Mesenchymal stem cell (in vitro differentiated cells and primary cell): ENCODE measurements around the gene NAA60.
A peak's percentile ranks its signal among the peaks of the same experiment; 100 is the strongest.

Experiments used
- DNase-seq: peaks from one replicate; pipeline ENCODE4 v3.0.0-alpha.2; 2013
- H2AFZ ChIP-seq: one replicate; pipeline ENCODE4 v1.6.1; 2013; ENCODE audit warnings: low read depth, mild to moderate bottlenecking, control low read depth, inconsistent platforms, low read length, moderate library complexity
- H2AK5ac ChIP-seq: 2 replicates; pipeline ENCODE4 v1.6.1; 2013; ENCODE audit warnings: low read length, moderate library complexity, mild to moderate bottlenecking, inconsistent platforms; ENCODE audit not compliant: severe bottlenecking
- H2BK120ac ChIP-seq: one replicate; pipeline ENCODE4 v1.6.1; 2013; ENCODE audit warnings: low read depth, mild to moderate bottlenecking, inconsistent platforms, low read length, moderate library complexity
- H2BK12ac ChIP-seq, 2 experiments: one replicate each; pipeline ENCODE4 v1.6.1; 2013; ENCODE audit warnings: inconsistent platforms in 2 of 2, low read length in 2 of 2, mild to moderate bottlenecking in 2 of 2, moderate library complexity in 2 of 2, control low read depth in 1 of 2
- H2BK15ac ChIP-seq: one replicate; pipeline ENCODE4 v1.6.1; 2013; ENCODE audit warnings: mild to moderate bottlenecking, low read depth, inconsistent platforms; ENCODE audit not compliant: poor library complexity, severe bottlenecking
- H2BK5ac ChIP-seq: 2 replicates; pipeline ENCODE4 v1.6.1; 2013; ENCODE audit warnings: low read depth, mild to moderate bottlenecking, low read length, control low read depth, inconsistent platforms; ENCODE audit not compliant: poor library complexity, severe bottlenecking
- H3K14ac ChIP-seq, 2 experiments: one replicate each; pipeline ENCODE4 v1.6.1; 2013; ENCODE audit warnings: inconsistent platforms in 2 of 2, low read length in 2 of 2, control low read depth in 1 of 2, mild to moderate bottlenecking in 1 of 2, moderate library complexity in 1 of 2
- H3K18ac ChIP-seq, 2 experiments: one replicate each; pipeline ENCODE4 v1.6.1; 2013; ENCODE audit warnings: inconsistent platforms in 2 of 2, low read length in 2 of 2, control low read depth in 1 of 2, low read depth in 1 of 2, mild to moderate bottlenecking in 1 of 2
- H3K23ac ChIP-seq, 2 experiments: one replicate each; pipeline ENCODE4 v1.6.1; 2013; ENCODE audit warnings: inconsistent platforms in 2 of 2, low read length in 2 of 2, mild to moderate bottlenecking in 2 of 2, moderate library complexity in 2 of 2, control low read depth in 1 of 2
- H3K27ac ChIP-seq: 2 replicates; pipeline ENCODE4 v1.5.1; 2013; ENCODE audit warnings: mild to moderate bottlenecking, moderate library complexity, low read length, control low read depth, inconsistent platforms; ENCODE audit not compliant: poor library complexity, severe bottlenecking
- H3K27me3 ChIP-seq, 2 experiments: 2 replicates each; pipeline versions ENCODE4 v1.6.1 to v1.7.0; 2013; ENCODE audit warnings: low read length in 2 of 2, mild to moderate bottlenecking in 2 of 2, moderate library complexity in 2 of 2, control low read depth in 1 of 2, inconsistent platforms in 1 of 2; ENCODE audit not compliant: control insufficient read depth in 1 of 2, insufficient read depth in 1 of 2
- H3K36me3 ChIP-seq, 2 experiments: 2 replicates each; pipeline versions ENCODE4 v1.6.1 to v1.7.0; 2013; ENCODE audit warnings: low read length in 2 of 2, control low read depth in 1 of 2, inconsistent platforms in 1 of 2, low read depth in 1 of 2, mild to moderate bottlenecking in 1 of 2; ENCODE audit not compliant: insufficient read depth in 2 of 2, control insufficient read depth in 1 of 2
- H3K4ac ChIP-seq, 2 experiments: one replicate each; pipeline ENCODE4 v1.6.1; 2013; ENCODE audit warnings: inconsistent platforms in 2 of 2, low read length in 2 of 2, mild to moderate bottlenecking in 2 of 2, moderate library complexity in 2 of 2, control low read depth in 1 of 2, low read depth in 1 of 2
- H3K4me1 ChIP-seq: 2 replicates; pipeline ENCODE4 v1.6.1; 2013; ENCODE audit warnings: low read depth, low read length, control low read depth; ENCODE audit not compliant: control insufficient read depth, insufficient read depth
- H3K4me2 ChIP-seq: 2 replicates; pipeline ENCODE4 v1.6.1; 2013; ENCODE audit warnings: low read length, mild to moderate bottlenecking, inconsistent platforms; ENCODE audit not compliant: poor library complexity, severe bottlenecking
- H3K4me3 ChIP-seq, 2 experiments: 2 replicates each; pipeline versions ENCODE4 v1.5.1 to v1.7.0; 2013; ENCODE audit warnings: low read length in 2 of 2, mild to moderate bottlenecking in 2 of 2, control low read depth in 1 of 2, low read depth in 1 of 2; ENCODE audit not compliant: insufficient read depth in 1 of 2
- H3K79me1 ChIP-seq: replicated peaks from 2 replicates; pipeline ENCODE4 v1.6.1; 2013; ENCODE audit warnings: mild to moderate bottlenecking, control low read depth, low read length, inconsistent platforms; ENCODE audit not compliant: poor library complexity, severe bottlenecking
- H3K9ac ChIP-seq: 2 replicates; pipeline ENCODE4 v1.7.0; 2013; ENCODE audit warnings: mild to moderate bottlenecking, low read length, moderate library complexity
- H3K9me3 ChIP-seq: 2 replicates; pipeline ENCODE4 v1.7.0; 2013; ENCODE audit warnings: mild to moderate bottlenecking, low read length; ENCODE audit not compliant: control insufficient read depth
- H4K8ac ChIP-seq: one replicate; pipeline ENCODE4 v1.6.1; 2013; ENCODE audit warnings: inconsistent platforms, mild to moderate bottlenecking, low read length, moderate library complexity
- H4K91ac ChIP-seq: one replicate; pipeline ENCODE4 v1.6.1; 2013; ENCODE audit warnings: mild to moderate bottlenecking, low read length, inconsistent platforms
- WGBS: methylation state at CpG from one replicate; pipeline ENCODE4 v1.1.7; 2013; ENCODE audit warnings: mixed read lengths; 5-methylcytosine and 5-hydroxymethylcytosine counted together

NAA60 gene

DNA sequence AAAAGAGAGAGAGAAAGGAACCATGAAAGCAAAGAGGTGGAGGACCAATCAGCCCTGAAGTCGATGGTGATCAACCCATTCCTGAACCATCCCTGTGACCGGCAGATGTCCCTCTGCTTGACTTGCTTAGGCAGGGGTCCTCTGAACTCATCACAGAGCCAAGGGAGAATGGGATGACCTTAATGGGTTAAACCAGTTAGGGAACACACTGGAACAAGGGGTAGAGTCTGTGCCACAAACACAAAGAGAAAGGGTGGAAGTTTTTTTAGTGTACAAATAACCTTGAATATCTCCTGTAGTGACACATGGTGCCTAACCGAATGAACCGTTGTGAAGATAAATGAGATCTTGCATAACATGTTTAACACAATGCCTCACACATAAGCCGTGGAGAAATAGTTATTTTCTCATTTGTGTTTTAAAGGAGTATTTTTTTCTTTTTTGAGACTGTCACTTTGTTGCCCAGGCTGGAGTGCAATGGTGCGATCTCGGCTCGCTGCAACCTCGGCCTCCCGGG is 11.2 kb downstream of the NAA60 start:
- 94% methylated on average over 10 of the region's 10 CpGs for WGBS
- no peak overlapping the region for H2BK12ac ChIP-seq
- no peak overlapping the region for H4K91ac ChIP-seq
- H2AK5ac ChIP-seq = no peak overlapping the region
- H3K14ac ChIP-seq = no peak overlapping the region
- H3K27me3 ChIP-seq = no peaks in the 10 kb centered on the region
- no peaks in the 10 kb centered on the region for H3K9me3 ChIP-seq
- no peak overlapping the region for H4K8ac ChIP-seq
- H3K23ac ChIP-seq = no peak overlapping the region
- no peak overlapping the region for H3K4me3 ChIP-seq
- no peak overlapping the region for H3K4ac ChIP-seq
- no peak overlapping the region for H2BK15ac ChIP-seq
- H3K79me1 ChIP-seq = peaks cover 3% of the 10 kb centered on the region
- peak overlapping the region; percentile 6 for H3K27ac ChIP-seq
- H3K9ac ChIP-seq = no peak overlapping the region
- H3K4me2 ChIP-seq = no peak overlapping the region
- H2BK120ac ChIP-seq = no peak overlapping the region
- H3K36me3 ChIP-seq = peaks cover 0 to 14% of the 10 kb centered on the region in 2 experiments
- no peak overlapping the region for H2AFZ ChIP-seq
- peaks cover 11% of the 10 kb centered on the region for H3K4me1 ChIP-seq
- DNase-seq = no peak
- no peak overlapping the region for H3K18ac ChIP-seq
- H2BK5ac ChIP-seq = no peak overlapping the region

DNA sequence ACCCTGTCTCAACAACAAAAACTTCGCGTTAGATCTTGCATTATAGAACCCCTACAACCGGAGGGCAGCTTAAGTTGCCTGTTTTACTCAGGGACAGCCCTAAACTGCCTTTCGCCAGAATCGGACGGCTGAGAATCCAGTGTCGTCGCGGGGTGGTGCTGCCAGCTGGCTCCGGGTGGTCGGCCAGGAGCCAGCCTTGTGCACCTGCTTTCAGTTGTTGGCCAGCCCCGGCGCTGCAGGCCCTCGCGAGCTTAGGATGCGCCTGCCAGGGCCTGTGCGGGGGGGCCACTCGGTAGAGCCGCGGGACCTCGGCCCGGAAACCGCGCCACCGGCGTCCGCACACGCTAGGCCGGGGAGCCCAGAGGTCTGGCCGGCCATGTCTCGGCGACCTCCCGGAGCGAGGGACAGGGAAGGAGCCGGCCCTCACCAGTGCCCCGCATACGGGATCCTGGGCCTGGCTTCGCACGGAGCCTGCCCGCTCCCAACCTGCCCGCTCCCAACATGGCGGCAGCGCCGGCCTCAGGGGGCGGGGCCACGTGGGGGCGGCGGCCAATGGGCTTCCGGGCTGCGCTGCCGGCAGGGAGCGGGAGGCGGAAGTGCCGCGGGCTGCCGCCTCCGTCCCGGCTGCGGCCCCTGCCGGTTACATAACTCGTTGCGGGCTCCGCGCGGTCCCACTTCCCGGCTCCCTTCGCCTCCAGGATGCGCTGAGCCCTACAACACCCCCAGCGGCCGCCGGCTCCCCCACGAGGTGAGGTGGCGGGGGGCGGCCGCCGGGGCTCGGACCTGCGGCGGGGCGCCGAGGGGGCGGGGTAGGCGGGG is 14.2 kb downstream of the NAA60 start:
- H3K27ac ChIP-seq = peak overlapping the region; percentile 53
- peak overlapping the region; percentile 9 to 95 for H3K4ac ChIP-seq
- H3K9me3 ChIP-seq = no peaks in the 10 kb centered on the region
- peak overlapping the region; percentile 77 for H2BK15ac ChIP-seq
- H3K9ac ChIP-seq = peak overlapping the region; percentile 98
- H3K4me1 ChIP-seq = peaks cover 17% of the 10 kb centered on the region
- peak overlapping the region; percentile 92 to 97 for H3K4me3 ChIP-seq
- H4K8ac ChIP-seq = peak overlapping the region; percentile 99
- peak overlapping the region; percentile 84 for H2BK5ac ChIP-seq
- peak overlapping the region; percentile 74 for H3K4me2 ChIP-seq
- H2AK5ac ChIP-seq = peak overlapping the region; percentile 18
- peak overlapping the region; percentile 91 for H2BK120ac ChIP-seq
- peak overlapping the region; percentile 98 for H4K91ac ChIP-seq
- H3K18ac ChIP-seq = peak overlapping the region; percentile 79 to 99
- H3K79me1 ChIP-seq = peaks cover 1% of the 10 kb centered on the region
- no peak overlapping the region for H3K14ac ChIP-seq
- no peaks in the 10 kb centered on the region for H3K27me3 ChIP-seq
- H2AFZ ChIP-seq = peak overlapping the region; percentile 68
- no peaks in the 10 kb centered on the region for H3K36me3 ChIP-seq
- peak; percentile 91 for DNase-seq
- H3K23ac ChIP-seq = no peak overlapping the region
- 5% methylated on average over 52 of the region's 83 CpGs for WGBS
- H2BK12ac ChIP-seq = no peak overlapping the region

DNA sequence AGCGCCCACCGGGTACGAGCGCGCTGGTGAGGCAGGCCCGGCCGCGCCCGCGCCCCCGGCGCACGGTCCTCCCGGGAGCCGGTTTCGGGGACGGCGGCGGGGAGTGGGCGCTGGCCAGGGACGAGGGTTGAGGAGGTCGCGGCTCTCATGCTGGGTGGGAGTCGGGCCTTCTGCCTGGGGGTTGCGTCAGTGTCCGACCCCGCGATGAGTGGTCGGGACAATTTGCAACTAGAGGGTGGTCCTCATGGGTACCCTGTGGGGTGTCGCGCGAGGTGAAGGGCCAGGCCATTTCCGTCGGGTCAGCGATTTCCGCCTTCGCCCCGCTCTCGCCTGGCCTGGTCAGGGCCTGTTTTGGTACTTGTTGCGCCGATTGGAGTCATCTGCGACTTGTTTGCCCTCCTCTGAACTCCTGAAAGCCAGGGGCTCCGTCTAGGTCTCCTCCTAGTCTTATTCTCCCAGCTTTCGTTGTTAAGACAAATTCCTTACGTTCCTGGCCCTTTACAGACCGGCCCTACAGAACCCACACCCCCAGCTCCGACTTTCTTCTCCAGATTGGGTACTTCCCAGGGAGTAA is 14.9 kb downstream of the NAA60 start:
- H4K91ac ChIP-seq = peak overlapping the region; percentile 94
- peak overlapping the region; percentile 96 for H3K27ac ChIP-seq
- peak overlapping the region; percentile 98 for H3K9ac ChIP-seq
- peak overlapping the region in 1 of 2 experiments; percentile 88 for H3K14ac ChIP-seq
- H2AFZ ChIP-seq = peak overlapping the region; percentile 39
- peak overlapping the region; percentile 91 for H3K4me2 ChIP-seq
- peak overlapping the region; percentile 92 to 97 for H3K4me3 ChIP-seq
- peak overlapping the region in 1 of 2 experiments; percentile 20 for H3K23ac ChIP-seq
- H3K79me1 ChIP-seq = peaks cover 1% of the 10 kb centered on the region
- no peaks in the 10 kb centered on the region for H3K36me3 ChIP-seq
- peak overlapping the region in 1 of 2 experiments; percentile 0 for H2BK12ac ChIP-seq
- H3K9me3 ChIP-seq = no peaks in the 10 kb centered on the region
- H3K4me1 ChIP-seq = peaks cover 17% of the 10 kb centered on the region
- peak; percentile 58 for DNase-seq
- WGBS = under 1% methylated on average over 43 of the region's 47 CpGs
- no peak overlapping the region for H2BK15ac ChIP-seq
- H3K18ac ChIP-seq = peak overlapping the region; percentile 58 to 91
- H4K8ac ChIP-seq = peak overlapping the region; percentile 78
- peak overlapping the region; percentile 89 for H2BK120ac ChIP-seq
- peak overlapping the region; percentile 78 for H2BK5ac ChIP-seq
- H2AK5ac ChIP-seq = peak overlapping the region; percentile 84
- no peaks in the 10 kb centered on the region for H3K27me3 ChIP-seq
- H3K4ac ChIP-seq = peak overlapping the region; percentile 26 to 79

DNA sequence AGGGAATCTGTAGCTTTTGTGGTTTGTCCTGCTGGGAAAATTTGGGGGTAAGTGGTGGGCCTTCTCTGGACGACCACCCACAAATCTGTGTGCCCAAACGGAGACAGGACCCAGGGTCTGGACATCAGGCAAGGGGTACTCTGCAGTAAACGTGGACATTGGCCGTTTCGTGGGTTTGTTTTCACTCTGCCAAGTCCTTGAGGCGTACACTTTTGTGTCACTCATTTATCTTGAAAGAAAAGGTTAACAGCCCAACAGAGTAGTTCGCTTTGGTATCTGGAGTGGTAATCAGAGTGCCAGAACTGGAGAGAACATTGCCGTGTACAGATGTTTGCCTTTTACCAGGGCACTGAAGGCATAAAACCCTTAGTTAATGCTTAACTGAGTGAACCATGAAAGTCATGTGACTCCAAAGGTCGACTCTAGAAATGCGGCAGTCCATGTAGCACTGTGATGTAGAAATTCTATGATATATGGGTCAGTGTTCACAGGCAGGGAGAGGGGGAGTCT is 15.4 kb downstream of the NAA60 start:
- DNase-seq = peak; percentile 47
- Histone ChIP-seq H3K27ac (peak overlapping the region; percentile 96), H2BK15ac (no peak overlapping the region), H3K9ac (peak overlapping the region; percentile 98), H3K9me3 (no peaks in the 10 kb centered on the region), H3K4ac (no peak overlapping the region), H3K4me1 (peaks cover 14% of the 10 kb centered on the region), H3K36me3 (no peaks in the 10 kb centered on the region), H2AK5ac (peak overlapping the region; percentile 84), H2AFZ (no peak overlapping the region), H4K91ac (no peak overlapping the region), H3K18ac (peak overlapping the region in 1 of 2 experiments; percentile 91), H2BK120ac (no peak overlapping the region), H3K4me3 (peak overlapping the region; percentile 92 to 97), H4K8ac (peak overlapping the region; percentile 38), H2BK12ac (peak overlapping the region in 1 of 2 experiments; percentile 70), H3K27me3 (no peaks in the 10 kb centered on the region), H3K79me1 (peaks cover 1% of the 10 kb centered on the region), H3K4me2 (peak overlapping the region; percentile 91), H3K14ac (no peak overlapping the region), H3K23ac (no peak overlapping the region), H2BK5ac (peak overlapping the region; percentile 26)
- WGBS = 15% methylated on average over 10 of the region's 10 CpGs
